ENCODE measurements around the gene NAGK. TPM values are rescaled to one million over a fixed set of nuclear protein-coding genes. Genes with fewer than 3 reads are reported as not detected.

The NAGK gene
- total RNA-seq, 1 donor from 2014 or later, result 97.4 TPM

DNA sequence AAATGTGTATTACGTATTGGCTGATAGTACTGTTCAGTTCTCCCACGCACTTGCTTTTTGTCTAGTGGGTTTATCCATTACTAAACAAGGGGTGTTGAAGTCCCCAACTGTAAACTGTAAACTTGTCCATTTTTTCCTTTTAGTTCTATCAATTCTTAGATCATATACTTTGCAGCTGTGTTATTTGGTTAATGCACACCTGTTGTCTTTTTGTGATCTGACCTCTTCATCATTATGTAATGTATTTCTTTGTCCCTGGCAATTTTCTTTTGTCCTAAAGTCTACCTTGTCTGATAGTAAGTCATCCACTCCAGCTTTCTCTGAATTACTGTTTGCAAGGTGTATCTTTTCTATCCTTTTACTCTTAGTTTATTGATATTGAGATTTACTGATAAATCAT lies 39.6 kb downstream of the NAGK start:
- Histone ChIP-seq H3K4me1 (no peaks in the 10 kb centered on the region), H3K27ac (no peak overlapping the region), H3K4me3 (no peak overlapping the region), H3K9me3 (no peaks in the 10 kb centered on the region), H3K27me3 (no peaks in the 10 kb centered on the region), H3K36me3 (peaks cover 3 to 15% of the 10 kb centered on the region in 2 donors)
- intact Hi-C loops (cut with DNase I), result no loop called here
- no peak for DNase-seq (ENCODE audit: low spot score in 2 of 2)
- TF ChIP-seq CTCF (IDR thresholded peaks at IDR 0.05), result no peak

- Histone ChIP-seq H3K4me1 (no peaks in the 10 kb centered on the region), H3K27ac (no peak overlapping the region), H3K4me3 (no peak overlapping the region), H3K27me3 (no peaks in the 10 kb centered on the region), H3K36me3 (peaks cover 18 to 38% of the 10 kb centered on the region in 2 donors), H3K9me3 (no peaks in the 10 kb centered on the region)
- intact Hi-C loops (cut with DNase I), result no loop called here
- TF ChIP-seq CTCF (IDR thresholded peaks at IDR 0.05), result no peak
- DNase-seq (ENCODE audit: low spot score in 2 of 2), result no peak
Observed at GRCh38 chr2:71113843-71114242, 45.4 kb downstream of the NAGK start.

GRCh38 chr2:71117063-71117462 lies 48.6 kb downstream of the NAGK start:
- no peak for TF ChIP-seq CTCF (IDR thresholded peaks at IDR 0.05)
- intact Hi-C loops (cut with DNase I), result no loop called here
- no peak overlapping the region for H3K4me3 ChIP-seq
- no peak for DNase-seq (ENCODE audit: low spot score in 2 of 2)
- peaks cover 18 to 54% of the 10 kb centered on the region in 2 donors for H3K36me3 ChIP-seq
- no peaks in the 10 kb centered on the region for H3K9me3 ChIP-seq
- H3K27ac ChIP-seq, result no peak overlapping the region
- H3K4me1 ChIP-seq, result no peaks in the 10 kb centered on the region
- H3K27me3 ChIP-seq, result no peaks in the 10 kb centered on the region

DNA sequence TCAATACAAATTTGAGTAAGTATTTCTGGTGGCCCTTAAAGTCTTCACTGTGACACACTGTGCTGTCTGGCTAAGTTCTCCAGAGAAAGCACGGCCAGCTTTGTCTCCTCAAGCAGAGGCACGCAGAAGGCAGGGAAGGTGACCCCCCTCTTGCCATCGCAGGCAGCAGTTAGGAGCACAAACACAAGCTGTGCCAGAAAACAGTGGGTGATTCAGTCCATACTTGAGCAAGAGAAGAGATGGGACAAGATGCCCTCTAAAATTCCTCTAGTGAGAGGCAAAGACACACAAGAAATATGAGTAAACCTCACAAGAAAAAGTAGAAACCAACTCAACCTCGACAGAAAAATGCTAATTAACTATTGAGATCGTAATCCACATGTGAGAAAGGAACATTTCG lies 51.7 kb downstream of the NAGK start:
- Histone ChIP-seq H3K36me3 (peaks cover 11 to 48% of the 10 kb centered on the region in 2 donors), H3K27me3 (no peaks in the 10 kb centered on the region), H3K27ac (no peak overlapping the region), H3K4me1 (no peaks in the 10 kb centered on the region), H3K9me3 (no peaks in the 10 kb centered on the region), H3K4me3 (no peak overlapping the region)
- TF ChIP-seq CTCF (IDR thresholded peaks at IDR 0.05), result no peak
- DNase-seq (ENCODE audit: low spot score in 2 of 2), result no peak
- intact Hi-C loops (cut with DNase I), result no loop called here

GRCh38 chr2:71121479-71121878 lies 53.0 kb downstream of the NAGK start:
- no peak for TF ChIP-seq CTCF (IDR thresholded peaks at IDR 0.05)
- Histone ChIP-seq H3K27me3 (no peaks in the 10 kb centered on the region), H3K27ac (no peak overlapping the region), H3K36me3 (peaks cover 7 to 48% of the 10 kb centered on the region in 2 donors), H3K9me3 (no peaks in the 10 kb centered on the region), H3K4me3 (no peak overlapping the region), H3K4me1 (no peaks in the 10 kb centered on the region)
- no peak for DNase-seq (ENCODE audit: low spot score in 2 of 2)
- intact Hi-C loops (cut with DNase I), result no loop called here

Data from ascending aorta (tissue), 2 donors.